Natural killer cell treated with Interleukin-12 subunit alpha and Interleukin-12 subunit beta and Interleukin-15 and Interleukin-18, amount 100 ng/mL, for 72 hours (primary cell): ENCODE data around the gene UBAC2. TPM values are rescaled to one million over a fixed set of nuclear protein-coding genes. Genes with fewer than 3 reads are reported as not detected.
"Not testable (repeated sequence)": the region's sequence is repeated elsewhere in the genome, so short reads cannot be mapped to it uniquely, and the experiment has no call there.

ENCODE experiments used
- ATAC-seq, 2 donors: fragments of 150-1000 bp; cut with Tn5 transposase in 1 of 2; sonication (Bioruptor Pico), chemical (Tn5 transposase) in 1 of 2; 2 replicates each; pipeline ENCODE4 v1.10.0; 2021
- DNase-seq: peaks from one replicate; pipeline ENCODE4 v3.0.0; 2022; ENCODE audit warnings: low spot score
- H3K27ac Mint-ChIP-seq, 2 donors: 1 replicate in 1 of 2; 2 replicates in 1 of 2; pipeline ENCODE4 v1.8.0; 2022; ENCODE audit warnings: mixed read lengths in 2 of 2, mild to moderate bottlenecking in 1 of 2, moderate library complexity in 1 of 2
- H3K27me3 Mint-ChIP-seq, 2 donors: 1 replicate in 1 of 2; 2 replicates in 1 of 2; pipeline ENCODE4 v1.8.0; 2022; ENCODE audit warnings: mixed read lengths in 2 of 2
- H3K36me3 Mint-ChIP-seq: one replicate; pipeline ENCODE4 v1.8.0; 2022; ENCODE audit warnings: mixed read lengths
- H3K4me1 Mint-ChIP-seq, 2 donors: 1 replicate in 1 of 2; 2 replicates in 1 of 2; pipeline ENCODE4 v1.8.0; 2022; ENCODE audit warnings: low read depth in 2 of 2, mixed read lengths in 2 of 2, mild to moderate bottlenecking in 1 of 2
- H3K4me3 Mint-ChIP-seq: one replicate; pipeline ENCODE4 v1.8.0; 2022; ENCODE audit warnings: mixed read lengths
- H3K9me3 Mint-ChIP-seq: 2 replicates; pipeline ENCODE4 v1.8.0; 2022; ENCODE audit warnings: mixed read lengths
- total RNA-seq, 2 donors: library from RNA; stranded (reverse); gene quantifications; one replicate each; pipeline ENCODE4 v1.2.3, GENCODE V29; 2022

The UBAC2 gene
- total RNA-seq, 2 donors from 2014 or later, result 55.9 to 58.0 TPM

DNA sequence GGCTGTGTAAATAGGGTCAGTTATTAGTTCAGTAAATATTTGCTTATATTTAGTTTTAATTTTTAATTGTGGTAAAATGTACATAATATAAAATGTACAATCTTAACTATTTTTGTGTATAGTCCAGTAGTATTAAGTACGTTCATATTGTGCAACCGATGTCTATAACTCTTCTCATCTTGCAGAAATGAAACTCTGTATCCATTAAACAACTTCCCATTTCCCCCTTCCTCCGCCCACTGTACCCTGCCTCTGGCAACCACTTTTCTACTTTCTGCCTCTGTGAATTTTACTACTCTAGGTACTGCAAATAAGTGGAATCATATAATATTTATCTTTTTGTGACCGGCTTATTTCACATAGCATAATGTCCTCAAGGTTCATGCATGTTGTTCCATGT is 24.4 kb downstream of the UBAC2 start:
- Mint-ChIP-seq H3K36me3 (peaks cover 6% of the 10 kb centered on the region), H3K9me3 (no peaks in the 10 kb centered on the region), H3K27me3 (no peaks in the 10 kb centered on the region), H3K4me3 (no peak overlapping the region), H3K27ac (peak overlapping the region in 1 of 2 donors; percentile 66), H3K4me1 (peaks cover 73 to 88% of the 10 kb centered on the region in 2 donors)
- DNase-seq (no peak), ATAC-seq (no peak)

DNA sequence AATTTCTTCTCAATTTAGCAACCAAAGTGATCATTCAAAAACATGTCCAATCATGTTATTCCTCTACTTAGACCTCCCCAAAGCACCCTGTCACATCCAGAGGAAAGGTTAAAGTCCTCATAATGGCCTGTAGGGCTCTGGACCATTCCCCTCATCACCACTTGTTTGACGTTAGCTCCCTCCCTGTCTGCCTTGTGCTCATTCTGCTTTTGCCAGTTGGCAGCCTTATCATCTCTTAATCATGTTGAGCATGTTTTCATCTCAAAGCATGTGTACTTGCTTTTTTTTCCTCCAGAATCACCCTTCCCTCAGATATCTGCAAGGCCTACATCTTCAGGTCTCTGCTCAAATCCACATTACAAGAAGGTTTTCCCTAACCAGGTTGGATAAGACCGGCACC is 25.9 kb downstream of the UBAC2 start:
- Mint-ChIP-seq H3K27ac (peak overlapping the region; percentile 31 to 66), H3K9me3 (no peaks in the 10 kb centered on the region)
- no peak for ATAC-seq

DNA sequence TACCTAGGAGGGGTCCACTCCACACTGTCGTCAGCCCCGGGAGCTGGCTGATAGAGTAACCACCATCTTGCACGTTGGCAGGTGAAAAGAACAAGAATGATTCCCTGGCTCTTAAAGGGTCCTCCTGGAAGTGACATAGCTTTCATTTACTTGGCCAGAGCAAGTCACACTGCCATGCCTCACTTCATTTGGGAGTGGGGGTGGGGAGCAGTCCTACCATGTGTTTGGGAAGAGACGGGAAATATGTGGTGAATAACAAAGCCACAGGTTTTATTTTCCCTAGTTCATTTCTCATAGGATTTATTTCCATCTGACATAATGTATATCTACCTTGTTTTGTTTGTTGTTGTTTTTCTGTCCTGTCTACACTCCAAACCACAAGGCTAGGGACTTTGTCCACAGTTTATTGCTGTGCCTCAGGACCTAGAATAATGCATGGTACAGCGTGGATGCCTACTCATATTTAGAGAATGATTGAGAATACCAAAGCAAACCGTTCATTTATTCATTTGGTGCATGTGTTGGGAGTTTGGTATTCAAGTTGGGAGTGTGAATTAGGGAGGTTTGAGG is 26.8 kb downstream of the UBAC2 start:
- H3K27me3 Mint-ChIP-seq, result no peaks in the 10 kb centered on the region
- ATAC-seq (peak in 1 of 2 donors; percentile 13), DNase-seq (no peak)
- H3K4me3 Mint-ChIP-seq, result peak overlapping the region; percentile 73
- H3K4me1 Mint-ChIP-seq, result peaks cover 60 to 73% of the 10 kb centered on the region in 2 donors
- H3K27ac Mint-ChIP-seq, result peak overlapping the region; percentile 83 to 87
- H3K9me3 Mint-ChIP-seq, result no peaks in the 10 kb centered on the region
- H3K36me3 Mint-ChIP-seq, result peaks cover 4% of the 10 kb centered on the region

More for the DNA sequence above, 25.9 kb downstream of the UBAC2 start:
- Mint-ChIP-seq H3K4me1 (peaks cover 64 to 77% of the 10 kb centered on the region in 2 donors), H3K4me3 (peak overlapping the region; percentile 2), H3K27me3 (no peaks in the 10 kb centered on the region), H3K36me3 (peaks cover 6% of the 10 kb centered on the region)
- no peak for DNase-seq

DNA sequence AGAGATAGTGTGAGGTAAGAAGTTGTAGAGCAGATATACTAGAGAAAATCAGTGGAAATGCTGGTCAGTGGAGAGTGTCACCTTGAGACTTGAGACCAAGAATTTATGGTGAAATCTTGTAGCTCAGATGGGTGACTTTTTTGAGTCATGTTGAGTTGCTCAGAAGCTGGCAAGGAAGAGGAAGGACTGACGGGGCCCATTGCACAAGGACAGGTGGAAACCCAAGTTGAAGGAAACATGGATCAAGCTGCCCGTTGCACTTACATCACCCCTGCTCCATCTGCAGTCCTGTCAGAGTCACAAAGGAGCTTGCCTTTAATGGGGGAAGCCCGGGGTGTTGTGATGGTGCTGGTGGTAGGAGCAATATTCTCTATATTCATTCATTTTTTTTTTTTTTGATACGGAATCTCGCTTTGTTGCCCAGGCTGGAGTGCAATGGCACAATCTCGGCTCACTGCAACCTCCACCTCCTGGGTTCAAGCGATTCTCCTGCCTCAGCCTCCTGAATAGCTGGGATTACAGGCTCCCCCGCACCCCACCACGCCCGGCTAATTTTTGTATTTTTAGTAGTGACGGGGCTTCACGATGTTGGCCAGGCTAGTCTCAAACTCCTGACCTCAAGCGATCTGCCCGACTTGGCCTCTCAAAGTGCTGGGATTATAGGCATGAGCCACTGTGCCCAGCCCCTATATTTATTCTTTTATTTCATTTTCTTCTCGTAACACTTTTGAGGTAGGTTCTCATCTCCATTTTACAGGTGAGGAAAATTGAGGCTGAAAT is 27.4 kb downstream of the UBAC2 start:
- DNase-seq, result peak; percentile 71
- H3K36me3 Mint-ChIP-seq, result peaks cover 4% of the 10 kb centered on the region
- peak overlapping the region; percentile 83 to 87 for H3K27ac Mint-ChIP-seq
- peak overlapping the region; percentile 89 for H3K4me3 Mint-ChIP-seq
- H3K27me3 Mint-ChIP-seq, result no peaks in the 10 kb centered on the region
- peaks cover 57 to 67% of the 10 kb centered on the region in 2 donors for H3K4me1 Mint-ChIP-seq
- H3K9me3 Mint-ChIP-seq, result no peaks in the 10 kb centered on the region
- ATAC-seq, result peak; percentile 50 to 72

DNA sequence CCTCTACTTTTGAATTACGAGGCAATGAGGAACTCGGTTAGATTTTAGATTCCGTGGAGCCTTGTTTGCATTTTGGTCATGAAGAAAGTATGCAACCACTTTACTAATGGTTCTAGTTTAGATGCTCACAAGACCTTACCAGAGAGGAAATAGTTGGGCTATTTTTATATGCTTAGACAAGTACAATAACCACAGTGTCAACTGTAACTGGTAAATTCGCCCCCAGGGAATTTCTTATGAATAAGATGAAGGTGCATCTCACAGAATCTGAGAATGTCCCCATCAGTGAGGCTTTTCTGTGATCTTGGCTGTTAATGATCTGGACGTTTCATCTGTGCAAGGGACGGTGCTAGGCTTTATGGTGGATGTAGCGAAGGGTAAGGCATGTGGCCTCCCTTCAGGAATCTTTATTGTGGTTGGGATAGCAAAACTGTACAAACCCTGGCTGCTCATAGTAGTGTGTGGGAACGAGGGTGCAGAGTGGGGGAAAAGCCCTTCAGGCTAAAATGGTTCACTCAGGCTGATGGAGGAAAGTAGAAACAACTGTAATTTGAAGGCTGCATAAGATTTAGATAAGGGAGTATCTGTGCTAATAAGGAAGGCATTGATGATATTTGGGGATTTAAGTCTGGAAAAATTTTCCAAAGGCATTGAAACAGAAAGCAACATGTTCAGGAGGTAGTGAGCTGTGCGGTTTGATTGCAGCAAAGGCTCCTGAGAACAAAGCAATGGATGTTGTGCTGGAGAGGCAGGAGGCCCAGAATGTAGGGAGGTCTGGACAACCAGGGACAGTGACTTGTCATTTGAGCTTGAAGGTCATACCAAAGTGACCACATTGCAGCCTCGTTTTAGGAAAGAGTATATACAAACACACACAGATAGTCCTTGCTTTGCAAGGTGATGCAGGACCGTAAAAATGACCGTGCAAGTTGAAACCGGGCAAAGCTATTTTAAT is 28.4 kb downstream of the UBAC2 start:
- Mint-ChIP-seq H3K9me3 (no peaks in the 10 kb centered on the region), H3K4me1 (peaks cover 48 to 62% of the 10 kb centered on the region in 2 donors), H3K4me3 (peak overlapping the region; percentile 89), H3K27me3 (no peaks in the 10 kb centered on the region), H3K36me3 (peaks cover 4% of the 10 kb centered on the region), H3K27ac (peak overlapping the region; percentile 83 to 87)
- DNase-seq, result peak; percentile 77
- ATAC-seq, result peak; percentile 83 to 90

DNA sequence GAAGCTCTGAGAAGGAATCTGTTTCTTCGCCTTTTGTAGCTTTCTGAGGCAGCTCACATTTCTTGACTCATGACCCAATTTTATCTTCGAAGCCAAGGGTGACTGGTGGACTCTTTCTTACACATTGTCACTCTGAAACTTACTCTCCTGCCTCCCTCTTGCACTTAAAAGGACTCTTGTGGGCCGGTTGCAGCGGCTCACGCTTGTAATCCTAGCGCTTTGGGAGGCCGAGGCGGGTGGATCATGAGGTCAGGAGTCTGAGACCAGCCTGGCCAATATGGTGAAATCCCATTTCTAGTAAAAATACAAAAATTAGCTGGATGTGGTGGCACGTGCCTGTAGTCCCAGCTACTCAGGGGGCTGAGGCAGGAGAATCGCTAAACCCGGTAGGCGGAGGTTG is 29.9 kb downstream of the UBAC2 start:
- peaks cover 42 to 55% of the 10 kb centered on the region in 2 donors for H3K4me1 Mint-ChIP-seq
- not testable (repeated sequence) for DNase-seq, H3K36me3 Mint-ChIP-seq, H3K9me3 Mint-ChIP-seq, H3K27me3 Mint-ChIP-seq
- peak overlapping the region; percentile 50 for H3K4me3 Mint-ChIP-seq
- peak in 1 of 2 donors; percentile 71 for ATAC-seq
- H3K27ac Mint-ChIP-seq, result peak overlapping the region in 1 of 2 donors; percentile 83

DNA sequence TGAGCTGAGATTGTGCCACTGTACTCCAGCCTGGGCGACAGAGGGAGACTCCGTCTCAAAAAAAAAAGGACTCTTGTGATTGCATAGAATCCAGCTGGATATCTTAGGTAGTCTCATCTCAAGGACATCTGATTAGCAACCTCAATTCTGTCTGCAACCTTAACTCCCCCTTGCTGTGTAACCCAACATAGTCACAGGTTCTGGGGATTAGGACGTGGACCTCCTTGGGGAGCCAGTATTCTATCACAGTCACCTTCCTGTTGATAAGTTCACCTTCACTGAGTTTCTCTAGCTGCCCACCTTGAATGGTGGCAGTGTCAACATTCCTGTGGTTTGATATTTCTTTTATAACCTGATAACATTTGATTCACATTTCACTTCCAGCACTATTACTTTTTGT is 30.3 kb downstream of the UBAC2 start:
- Mint-ChIP-seq H3K4me1 (peaks cover 40 to 51% of the 10 kb centered on the region in 2 donors), H3K36me3 (peaks cover 8% of the 10 kb centered on the region), H3K27ac (peak overlapping the region; percentile 82 to 83), H3K27me3 (no peaks in the 10 kb centered on the region), H3K4me3 (peak overlapping the region; percentile 50), H3K9me3 (no peaks in the 10 kb centered on the region)
- DNase-seq (no peak), ATAC-seq (no peak)

DNA sequence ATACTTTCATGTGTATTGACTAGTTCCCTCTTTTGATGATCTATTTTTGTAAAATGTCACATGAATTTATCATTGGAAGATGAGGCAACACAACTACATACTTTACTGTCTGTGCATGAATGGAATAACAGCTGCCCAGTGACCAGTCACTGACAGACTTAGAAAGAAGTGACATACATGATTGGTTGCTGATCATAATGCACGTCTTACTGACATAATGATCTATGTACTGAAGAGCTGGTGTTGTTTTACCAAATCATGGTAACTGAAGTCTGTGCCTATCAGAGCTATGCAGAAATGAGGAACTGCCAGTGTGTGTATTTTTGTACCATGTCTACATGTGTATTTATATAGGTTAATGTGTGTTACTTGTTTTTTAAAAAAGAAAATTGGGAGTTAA is 31.1 kb downstream of the UBAC2 start:
- ATAC-seq (no peak), DNase-seq (no peak)
- Mint-ChIP-seq H3K27ac (peak overlapping the region; percentile 61 to 82), H3K36me3 (peaks cover 8% of the 10 kb centered on the region), H3K4me1 (peaks cover 37 to 44% of the 10 kb centered on the region in 2 donors), H3K9me3 (no peaks in the 10 kb centered on the region), H3K4me3 (peak overlapping the region; percentile 44), H3K27me3 (no peaks in the 10 kb centered on the region)

DNA sequence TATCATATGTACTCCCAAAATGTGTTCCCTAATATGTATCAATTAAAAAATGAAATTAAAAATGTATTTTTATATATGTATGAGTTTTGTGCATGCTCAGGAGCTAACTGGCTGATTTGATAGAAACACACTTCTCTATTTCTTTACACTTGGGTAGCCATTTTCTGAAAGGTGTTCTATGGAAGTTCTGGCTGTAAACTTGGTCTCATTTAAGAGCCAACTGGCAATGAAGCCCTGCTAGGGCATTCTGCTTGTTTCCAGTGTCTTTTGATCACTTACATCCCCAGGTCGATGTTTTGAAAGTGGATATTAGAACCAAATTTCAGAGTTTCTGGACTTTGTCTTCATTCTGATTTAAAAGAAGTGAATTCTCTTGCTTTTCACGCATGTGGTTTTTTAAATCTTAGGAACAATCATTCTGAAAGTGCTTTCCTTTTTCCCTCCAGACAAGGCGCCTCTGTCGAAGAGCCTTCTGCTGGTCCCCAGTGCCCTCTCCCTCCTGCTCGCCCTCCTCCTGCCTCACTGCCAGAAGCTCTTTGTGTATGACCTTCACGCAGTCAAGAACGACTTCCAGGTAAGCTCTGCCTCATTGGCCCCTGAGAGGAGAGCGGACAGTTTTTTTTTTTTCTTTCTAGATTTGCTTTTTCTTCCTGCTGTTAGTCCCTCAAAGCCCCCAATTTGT is 37.5 kb downstream of the UBAC2 start:
- Mint-ChIP-seq H3K9me3 (no peaks in the 10 kb centered on the region), H3K27ac (peak overlapping the region; percentile 67 to 68), H3K27me3 (no peaks in the 10 kb centered on the region), H3K36me3 (peaks cover 16% of the 10 kb centered on the region), H3K4me3 (peak overlapping the region; percentile 86), H3K4me1 (peaks cover 33 to 42% of the 10 kb centered on the region in 2 donors)
- ATAC-seq, result peak; percentile 75 to 84
- DNase-seq, result peak; percentile 71

DNA sequence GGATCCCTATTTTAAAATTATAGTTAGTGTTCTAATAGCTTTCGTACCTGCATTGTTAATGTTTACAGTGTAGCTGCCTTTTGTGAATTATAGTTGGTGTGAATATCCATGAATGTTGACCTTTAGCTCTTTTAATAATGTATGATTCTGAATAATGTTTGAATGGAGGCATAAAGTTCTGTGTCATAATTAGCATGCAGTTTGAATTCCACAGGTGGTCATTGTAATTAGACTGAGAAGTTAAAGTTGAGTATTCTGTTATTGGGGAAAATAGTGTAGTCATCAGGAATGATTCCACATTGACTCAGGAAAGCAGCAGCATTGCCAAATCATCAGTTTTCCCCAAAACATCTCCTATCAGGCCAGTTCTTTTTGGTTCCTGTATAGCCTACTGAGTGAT is 45.4 kb downstream of the UBAC2 start:
- Mint-ChIP-seq H3K4me3 (no peak overlapping the region), H3K27me3 (no peaks in the 10 kb centered on the region), H3K36me3 (peaks cover 15% of the 10 kb centered on the region)

DNA sequence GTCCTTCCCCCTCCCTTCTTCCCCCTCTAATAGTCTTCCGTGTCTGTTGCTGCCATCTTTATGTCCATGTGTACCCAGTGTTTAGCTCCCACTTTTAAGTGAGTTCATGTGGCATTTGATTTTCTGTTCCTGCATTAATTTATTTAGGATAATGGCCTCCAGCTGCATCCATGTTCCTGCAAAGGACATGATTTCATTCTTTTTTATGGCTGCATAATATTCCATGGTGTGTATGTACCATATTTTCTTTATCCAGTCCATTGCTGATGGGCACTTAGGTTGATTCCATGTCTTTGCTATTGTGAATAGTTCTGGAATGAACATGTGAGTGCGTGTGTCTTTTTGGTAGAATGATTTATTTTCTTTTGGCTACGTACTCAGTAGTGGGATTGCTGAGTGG is 48.5 kb downstream of the UBAC2 start:
- H3K4me3 Mint-ChIP-seq, H3K9me3 Mint-ChIP-seq, DNase-seq, ATAC-seq, H3K27me3 Mint-ChIP-seq: not testable (repeated sequence)
- peaks cover 25 to 39% of the 10 kb centered on the region in 2 donors for H3K4me1 Mint-ChIP-seq
- H3K36me3 Mint-ChIP-seq, result peaks cover 13% of the 10 kb centered on the region
- peak overlapping the region in 1 of 2 donors; percentile 45 for H3K27ac Mint-ChIP-seq

More for the DNA sequence above, 45.4 kb downstream of the UBAC2 start:
- no peak for ATAC-seq
- DNase-seq, result no peak
- H3K27ac Mint-ChIP-seq, result no peak overlapping the region
- H3K9me3 Mint-ChIP-seq, result peaks cover 4% of the 10 kb centered on the region
- peaks cover 17 to 26% of the 10 kb centered on the region in 2 donors for H3K4me1 Mint-ChIP-seq

DNA sequence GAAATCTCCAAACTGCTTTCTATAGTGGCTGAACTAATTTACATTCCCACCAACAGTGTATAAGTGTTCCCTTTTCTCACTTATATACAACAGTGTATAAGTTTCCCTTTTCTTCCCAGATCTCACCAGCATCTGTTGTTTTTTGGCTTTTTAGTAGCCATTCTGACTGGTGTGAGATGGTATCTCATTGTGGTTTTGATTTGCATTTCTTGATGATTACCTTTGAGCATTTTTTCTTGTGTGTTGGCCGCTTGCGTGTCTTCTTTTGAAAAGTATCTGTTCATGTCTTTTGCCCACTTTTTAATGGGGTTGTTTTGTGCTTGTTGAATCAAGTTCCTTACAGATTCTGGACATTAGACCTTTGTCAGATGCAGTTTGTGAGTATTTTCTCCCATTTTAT is 49.0 kb downstream of the UBAC2 start:
- Mint-ChIP-seq H3K4me1 (peaks cover 25 to 39% of the 10 kb centered on the region in 2 donors), H3K36me3 (peaks cover 16% of the 10 kb centered on the region), H3K27ac (peak overlapping the region in 1 of 2 donors; percentile 45)
- H3K27me3 Mint-ChIP-seq, H3K4me3 Mint-ChIP-seq, DNase-seq, ATAC-seq, H3K9me3 Mint-ChIP-seq: not testable (repeated sequence)
